DOHH2 (cell line): ENCODE results near the gene ITPR2.

ENCODE experiments used
- H3F3A ChIP-seq: fragments of 200-600 bp; sonication (generic), shearing (Covaris generic); 2 replicates; pipeline ENCODE4 v1.6.0; 2016; ENCODE audit warnings: antibody characterized with exemption, mild to moderate bottlenecking; ENCODE audit not compliant: control insufficient read depth, insufficient read depth
- H3K27ac ChIP-seq: fragments of 200-600 bp; sonication (generic); 2 replicates; pipeline ENCODE4 v1.5.1; 2014; ENCODE audit warnings: low read depth, mild to moderate bottlenecking, low read length, moderate library complexity
- H3K27me3 ChIP-seq: fragments of 200-600 bp; sonication (generic); 2 replicates; pipeline ENCODE4 v1.6.1; 2014; ENCODE audit warnings: mild to moderate bottlenecking, low read length, mixed read lengths; ENCODE audit not compliant: control insufficient read depth
- H3K36me3 ChIP-seq: fragments of 200-600 bp; sonication (generic); 2 replicates; pipeline ENCODE4 v1.6.1; 2014; ENCODE audit warnings: mild to moderate bottlenecking, low read length, moderate library complexity, mixed read lengths; ENCODE audit not compliant: control insufficient read depth
- H3K4me1 ChIP-seq: fragments of 200-600 bp; sonication (generic); 2 replicates; pipeline ENCODE4 v1.6.1; 2014; ENCODE audit warnings: mild to moderate bottlenecking, low read length, mixed read lengths; ENCODE audit not compliant: control insufficient read depth
- H3K4me2 ChIP-seq: fragments of 200-600 bp; sonication (generic); 2 replicates; pipeline ENCODE4 v1.6.0; 2014; ENCODE audit warnings: mild to moderate bottlenecking, low read length, moderate library complexity
- H3K4me3 ChIP-seq: fragments of 200-600 bp; sonication (generic); 2 replicates; pipeline ENCODE4 v1.5.1; 2014; ENCODE audit warnings: mild to moderate bottlenecking, low read length, mixed read lengths
- H3K79me2 ChIP-seq: fragments of 200-600 bp; sonication (generic); 2 replicates; pipeline ENCODE4 v1.6.1; 2014; ENCODE audit warnings: mild to moderate bottlenecking, low read length, mixed read lengths; ENCODE audit not compliant: control insufficient read depth
- H3K9me2 ChIP-seq: fragments of 200-600 bp; sonication (generic); replicated peaks from 2 replicates; pipeline ENCODE4 v1.6.1; 2014; ENCODE audit warnings: mild to moderate bottlenecking, low read length, mixed read lengths; ENCODE audit not compliant: control insufficient read depth
- H3K9me3 ChIP-seq: fragments of 200-600 bp; sonication (generic); 2 replicates; pipeline ENCODE4 v1.6.1; 2014; ENCODE audit warnings: antibody characterized with exemption, low read length, mixed read lengths; ENCODE audit not compliant: control insufficient read depth, insufficient read depth
- H4K20me1 ChIP-seq: fragments of 200-600 bp; sonication (generic); 2 replicates; pipeline ENCODE4 v1.6.0; 2014; ENCODE audit warnings: low read depth, mild to moderate bottlenecking, antibody characterized with exemption, low read length, moderate library complexity; ENCODE audit not compliant: control insufficient read depth, insufficient read depth
- EZH2phosphoT487 ChIP-seq: fragments of 200-600 bp; sonication (generic); IDR thresholded peaks from 2 replicates; pipeline ENCODE4 v1.6.1; 2017; ENCODE audit warnings: borderline replicate concordance, mild to moderate bottlenecking, antibody characterized with exemption, low read length, moderate library complexity, mixed read lengths
- TF ChIP-seq, protein P1 (sequence below): fragments of 200-600 bp; sonication (generic); IDR thresholded peaks from one replicate; pipeline ENCODE4 v1.5.1; 2014; ENCODE audit warnings: antibody characterized with exemption, mild to moderate bottlenecking, low read depth, low read length; ENCODE audit not compliant: poor library complexity, severe bottlenecking

ITPR2 gene

DNA sequence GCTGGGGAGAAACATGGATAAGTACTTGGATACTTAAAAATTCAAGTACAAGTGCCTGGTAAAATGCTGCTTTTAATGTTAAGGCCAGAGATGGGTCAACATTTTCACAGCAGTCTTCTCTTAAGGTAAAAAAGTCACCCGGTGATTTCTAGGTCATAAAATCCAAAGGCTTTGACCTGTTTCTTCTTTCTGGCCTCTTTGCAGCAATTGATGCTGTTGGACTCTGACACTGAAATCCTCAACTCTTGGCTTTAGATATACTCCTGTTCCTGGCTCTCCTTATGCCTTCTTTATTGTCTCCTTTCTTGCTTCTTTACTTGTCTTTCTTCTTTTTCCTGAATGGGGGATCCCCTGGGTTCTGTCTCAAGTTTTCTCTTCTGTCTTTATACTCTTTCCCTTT lies 448.5 kb downstream of the ITPR2 start:
- no peaks in the 10 kb centered on the region for H3K79me2 ChIP-seq
- H3K27me3 ChIP-seq, result no peaks in the 10 kb centered on the region
- H4K20me1 ChIP-seq, result no peaks in the 10 kb centered on the region
- H3F3A ChIP-seq, result no peaks in the 10 kb centered on the region
- no peaks in the 10 kb centered on the region for H3K4me1 ChIP-seq
- peaks cover 12% of the 10 kb centered on the region; the same call in 1 of the 2 replicates for H3K36me3 ChIP-seq
- no peak overlapping the region for H3K4me3 ChIP-seq
- no peak overlapping the region for H3K4me2 ChIP-seq
- no peaks in the 10 kb centered on the region for H3K9me2 ChIP-seq
- TF ChIP-seq, protein P1, sequence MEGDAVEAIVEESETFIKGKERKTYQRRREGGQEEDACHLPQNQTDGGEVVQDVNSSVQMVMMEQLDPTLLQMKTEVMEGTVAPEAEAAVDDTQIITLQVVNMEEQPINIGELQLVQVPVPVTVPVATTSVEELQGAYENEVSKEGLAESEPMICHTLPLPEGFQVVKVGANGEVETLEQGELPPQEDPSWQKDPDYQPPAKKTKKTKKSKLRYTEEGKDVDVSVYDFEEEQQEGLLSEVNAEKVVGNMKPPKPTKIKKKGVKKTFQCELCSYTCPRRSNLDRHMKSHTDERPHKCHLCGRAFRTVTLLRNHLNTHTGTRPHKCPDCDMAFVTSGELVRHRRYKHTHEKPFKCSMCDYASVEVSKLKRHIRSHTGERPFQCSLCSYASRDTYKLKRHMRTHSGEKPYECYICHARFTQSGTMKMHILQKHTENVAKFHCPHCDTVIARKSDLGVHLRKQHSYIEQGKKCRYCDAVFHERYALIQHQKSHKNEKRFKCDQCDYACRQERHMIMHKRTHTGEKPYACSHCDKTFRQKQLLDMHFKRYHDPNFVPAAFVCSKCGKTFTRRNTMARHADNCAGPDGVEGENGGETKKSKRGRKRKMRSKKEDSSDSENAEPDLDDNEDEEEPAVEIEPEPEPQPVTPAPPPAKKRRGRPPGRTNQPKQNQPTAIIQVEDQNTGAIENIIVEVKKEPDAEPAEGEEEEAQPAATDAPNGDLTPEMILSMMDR, result no peak
- no peak for TF ChIP-seq EZH2phosphoT487
- no peaks in the 10 kb centered on the region for H3K9me3 ChIP-seq
- no peak overlapping the region for H3K27ac ChIP-seq

DNA sequence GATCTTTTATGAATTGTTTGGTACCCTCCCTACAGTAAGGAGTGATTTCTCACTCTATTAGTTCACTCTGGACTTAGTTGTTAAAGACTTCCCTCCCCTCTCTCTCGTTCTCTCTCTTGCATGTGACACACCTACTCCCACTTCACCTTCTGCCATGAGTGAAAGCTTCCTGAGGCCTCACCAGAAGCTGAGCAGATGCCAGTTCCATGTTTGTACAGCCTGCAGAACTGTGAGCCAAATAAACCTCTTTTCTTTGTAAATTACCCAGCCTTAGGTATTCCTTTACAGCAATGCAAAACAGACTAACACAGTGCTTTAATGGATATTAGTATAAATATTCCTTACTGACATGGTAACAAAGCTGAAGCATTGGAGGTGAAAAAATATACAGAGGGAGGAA lies 450.0 kb downstream of the ITPR2 start:
- no peaks in the 10 kb centered on the region for H3K27me3 ChIP-seq
- H3K27ac ChIP-seq, result no peak overlapping the region
- no peak overlapping the region for H3K4me2 ChIP-seq
- no peaks in the 10 kb centered on the region for H3K4me1 ChIP-seq
- H3F3A ChIP-seq, result no peaks in the 10 kb centered on the region
- peaks cover 12% of the 10 kb centered on the region; the same call in 1 of the 2 replicates for H3K36me3 ChIP-seq
- H3K79me2 ChIP-seq, result no peaks in the 10 kb centered on the region
- no peaks in the 10 kb centered on the region for H4K20me1 ChIP-seq
- no peaks in the 10 kb centered on the region for H3K9me3 ChIP-seq
- no peaks in the 10 kb centered on the region for H3K9me2 ChIP-seq
- no peak overlapping the region for H3K4me3 ChIP-seq
- TF ChIP-seq EZH2phosphoT487, result no peak
- TF ChIP-seq, protein P1, result no peak

DNA sequence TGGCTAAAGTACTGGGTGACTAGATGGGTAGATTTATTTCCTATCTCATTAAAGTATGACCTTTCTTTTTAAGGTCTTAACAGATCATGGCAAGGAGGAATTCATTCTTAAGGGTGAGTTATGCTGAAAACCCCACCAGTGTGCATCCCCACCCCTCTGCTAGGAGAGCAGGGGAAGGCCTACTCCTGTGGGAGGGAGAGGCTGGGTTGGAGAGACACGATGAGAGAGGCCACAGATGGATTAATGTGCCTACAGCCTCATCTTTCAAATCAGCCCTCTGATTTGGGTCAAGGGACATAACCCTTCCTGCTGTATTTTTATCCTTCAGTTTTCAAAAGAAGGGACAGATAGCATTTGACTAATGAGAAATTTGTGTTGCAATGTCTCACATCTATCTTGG lies 452.1 kb downstream of the ITPR2 start:
- Histone ChIP-seq H3K27ac (no peak overlapping the region), H3K4me2 (no peak overlapping the region), H3K9me2 (no peaks in the 10 kb centered on the region), H3F3A (no peaks in the 10 kb centered on the region), H3K36me3 (peaks cover 5% of the 10 kb centered on the region; the same call in 1 of the 2 replicates), H3K9me3 (no peaks in the 10 kb centered on the region), H4K20me1 (no peaks in the 10 kb centered on the region), H3K79me2 (no peaks in the 10 kb centered on the region), H3K4me1 (no peaks in the 10 kb centered on the region), H3K4me3 (no peak overlapping the region), H3K27me3 (no peaks in the 10 kb centered on the region)
- no peak for TF ChIP-seq EZH2phosphoT487
- TF ChIP-seq, protein P1, result no peak
